K562 (cell line): ENCODE measurements around the gene BACE2. TPM values are rescaled to one million over a fixed set of nuclear protein-coding genes. Genes with fewer than 3 reads are reported as not detected.

Experiments
- ATAC-seq: fragments of 200-7000 bp; cut with Tn5 transposase; 3 replicates; pipeline ENCODE4 v1.9.1; 2020; ENCODE audit warnings: moderate library complexity
- BruUV-seq: library from RNA; stranded (reverse); fragments of 400-500 nt; replicated peaks from 2 replicates; lab custom pipeline; 2021; lab: Mats Ljungman, UMichigan
- CTCF ChIA-PET: fragments of 300-600 bp; formaldehyde crosslinking; extraction: SDS; loops from one replicate; lab custom pipeline; 2021; ENCODE audit warnings: low intra/inter-chr PET ratio; lab: Yijun Ruan, JAX
- POLR2A ChIA-PET: fragments of 300-600, 350-650 bp; sonication (Branson Sonifier 250); formaldehyde crosslinking; extraction: SDS; loops from one replicate; lab custom pipeline; 2021; ENCODE audit warnings: antibody characterized with exemption, inconsistent platforms; lab: Yijun Ruan, JAX
- DNase-seq, 4 experiments: peaks; one replicate each; pipeline versions ENCODE4 v3.0.0 to v3.0.0-alpha.2; 2011 to 2018; ENCODE audit warnings: low spot score in 3 of 4, mixed read lengths in 3 of 4; ENCODE audit errors: extremely low read depth in 1 of 4
- FAIRE-seq: peaks from 2 replicates; lab custom pipeline; 2011; peaks lifted over from hg19 to GRCh38; lab: Jason Lieb, UNC
- H2AFZ ChIP-seq: 2 replicates; pipeline ENCODE4 v1.6.0; 2011; ENCODE audit warnings: low read depth, low read length, control low read depth, inconsistent platforms
- H3K27ac ChIP-seq: fragments of 200-600 bp; 3 replicates; pipeline ENCODE4 v1.8.0; 2011; ENCODE audit warnings: low read depth, mild to moderate bottlenecking, control low read depth, inconsistent platforms, low read length, moderate library complexity, mixed read lengths; ENCODE audit errors: extremely low read depth
- H3K27me3 ChIP-seq, 2 experiments: fragments of 300-600 bp in 1 of 2; 2 replicates in 1 of 2; 3 replicates in 1 of 2; pipeline versions ENCODE4 v1.6.0 to v1.8.0; 2011; ENCODE audit warnings: inconsistent platforms in 2 of 2, low read length in 2 of 2, mild to moderate bottlenecking in 1 of 2, mixed read lengths in 1 of 2, moderate library complexity in 1 of 2; ENCODE audit not compliant: control insufficient read depth in 2 of 2, insufficient read depth in 2 of 2
- H3K36me3 ChIP-seq: fragments of 300-600 bp; 3 replicates; pipeline ENCODE4 v1.8.0; 2011; ENCODE audit warnings: mild to moderate bottlenecking, low read length, inconsistent platforms; ENCODE audit not compliant: control insufficient read depth, insufficient read depth
- H3K4me1 ChIP-seq, 2 experiments: fragments of 200-600 bp in 1 of 2; replicated peaks in 1 of 2; 2 replicates in 1 of 2; 3 replicates in 1 of 2; pipeline versions ENCODE4 v1.5.1 to v1.8.0; 2011; ENCODE audit warnings: inconsistent platforms in 2 of 2, low read length in 2 of 2, mild to moderate bottlenecking in 1 of 2, mixed read lengths in 1 of 2, moderate library complexity in 1 of 2; ENCODE audit not compliant: control insufficient read depth in 2 of 2, insufficient read depth in 2 of 2
- H3K4me2 ChIP-seq: 2 replicates; pipeline ENCODE4 v1.6.1; 2011; ENCODE audit warnings: low read length, control low read depth, inconsistent platforms, mixed read lengths; ENCODE audit not compliant: insufficient read depth
- H3K4me3 ChIP-seq: fragments of 200-600 bp; sonication (generic), shearing (Covaris generic); 2 replicates; pipeline ENCODE4 v1.5.1; 2016; ENCODE audit warnings: control low read depth, inconsistent platforms
- H3K79me2 ChIP-seq: fragments of 200-600 bp; 3 replicates; pipeline ENCODE4 v1.8.0; 2011; ENCODE audit warnings: low read length, inconsistent platforms; ENCODE audit not compliant: control insufficient read depth, insufficient read depth
- H3K9ac ChIP-seq, 2 experiments: 2 replicates each; pipeline versions ENCODE4 v1.6.0 to v1.6.1; 2011; ENCODE audit warnings: low read depth in 2 of 2, low read length in 2 of 2, control low read depth in 1 of 2, inconsistent platforms in 1 of 2, mild to moderate bottlenecking in 1 of 2, mixed read lengths in 1 of 2; ENCODE audit not compliant: insufficient read depth in 1 of 2
- H3K9me1 ChIP-seq: one replicate; pipeline ENCODE4 v1.6.0; 2011; ENCODE audit warnings: inconsistent platforms, mild to moderate bottlenecking, low read length, moderate library complexity; ENCODE audit not compliant: control insufficient read depth, insufficient read depth
- H3K9me3 ChIP-seq: replicated peaks from 2 replicates; pipeline ENCODE4 v1.5.1; 2011; ENCODE audit warnings: low read depth, low read length, inconsistent platforms; ENCODE audit not compliant: control insufficient read depth, insufficient read depth
- H4K20me1 ChIP-seq: replicated peaks from 2 replicates; pipeline ENCODE4 v1.6.1; 2011; ENCODE audit warnings: low read length, inconsistent platforms, mixed read lengths; ENCODE audit not compliant: control insufficient read depth, insufficient read depth
- CEBPG ChIP-seq, 3 experiments: fragments of 200-800 bp in 1 of 3; sonication (Bioruptor generic) in 1 of 3; sonication (generic) in 1 of 3; formaldehyde crosslinking in 1 of 3; IDR thresholded peaks in 2 of 3; conservative IDR thresholded peaks in 1 of 3; 2 replicates each; pipeline versions ENCODE4 v1.6.1 to v1.8.0; 2016 to 2022; ENCODE audit warnings: missing compliant biosample characterization in 2 of 3, missing genetic modification characterization in 2 of 3, mild to moderate bottlenecking in 1 of 3, missing genetic modification reagents in 1 of 3
- CSDE1 ChIP-seq, 2 experiments: fragments of 450-650 bp; IDR thresholded peaks; 2 replicates each; pipeline ENCODE4 v1.6.1; 2016; ENCODE audit warnings: mild to moderate bottlenecking in 1 of 2
- ELF4 ChIP-seq: fragments of 450-650 bp; formaldehyde crosslinking; IDR thresholded peaks from 2 replicates; pipeline ENCODE4 v1.4.0; 2022; ENCODE audit warnings: missing genetic modification characterization
- L3MBTL2 ChIP-seq: fragments of 450-650 bp; IDR thresholded peaks from 2 replicates; pipeline ENCODE4 v1.6.1; 2016; ENCODE audit warnings: mild to moderate bottlenecking, moderate library complexity
- MTA3 ChIP-seq: fragments of 450-650 bp; formaldehyde crosslinking; IDR thresholded peaks from 2 replicates; pipeline ENCODE4 v1.6.1; 2017; ENCODE audit warnings: mild to moderate bottlenecking, borderline replicate concordance
- NCOA1 ChIP-seq: fragments of 450-650 bp; IDR thresholded peaks from 2 replicates; pipeline ENCODE4 v1.6.1; 2016; ENCODE audit warnings: low read depth
- NCOA4 ChIP-seq: fragments of 450-650 bp; IDR thresholded peaks from 2 replicates; pipeline ENCODE4 v1.6.1; 2018; ENCODE audit warnings: mild to moderate bottlenecking; ENCODE audit not compliant: partially characterized antibody
- POLR3G ChIP-seq: IDR thresholded peaks from 2 replicates; pipeline ENCODE4 v1.6.1; 2011; ENCODE audit not compliant: insufficient read length, insufficient replicate concordance; ENCODE audit errors: extremely low read depth
- RFX1 ChIP-seq: fragments of 450-650 bp; IDR thresholded peaks from 2 replicates; pipeline ENCODE4 v1.6.1; 2016; ENCODE audit warnings: mild to moderate bottlenecking, moderate library complexity
- SRSF1 ChIP-seq: fragments of 200-400 bp; formaldehyde crosslinking; IDR thresholded peaks from 2 replicates; pipeline ENCODE4 v1.6.1; 2017; ENCODE audit warnings: mild to moderate bottlenecking, low read depth, low read length, moderate library complexity
- ZNF444 ChIP-seq: fragments of 250-450 bp; sonication (Bioruptor Pico); IDR thresholded peaks from 2 replicates; pipeline ENCODE4 v1.4.0; 2020; ENCODE audit warnings: mild to moderate bottlenecking, moderate library complexity
- ZNF695 ChIP-seq: fragments of 450-650 bp; formaldehyde crosslinking; IDR thresholded peaks from 2 replicates; pipeline ENCODE4 v1.4.0; 2020; ENCODE audit warnings: mild to moderate bottlenecking, moderate library complexity
- ZZZ3 ChIP-seq: fragments of 450-650 bp; IDR thresholded peaks from 2 replicates; pipeline ENCODE4 v1.6.1; 2016; ENCODE audit warnings: antibody characterized with exemption, mild to moderate bottlenecking, moderate library complexity
- WGBS: fragments of 100-300 bp; shearing (Covaris generic); methylation state at CpG from one replicate; pipeline ENCODE4 v1.1.6; 2016; ENCODE audit warnings: low coverage, mixed read lengths; ENCODE audit not compliant: insufficient coverage; ENCODE audit errors: missing lambda C conversion rate; 5-methylcytosine and 5-hydroxymethylcytosine counted together
- in situ Hi-C: fragments of 300-500 bp; cut with MboI; formaldehyde crosslinking; loops from 4 replicates; pipeline ENCODE4 v1.15.0; 2018; ENCODE audit warnings: inconsistent platforms, mixed read lengths
- intact Hi-C: fragments of 100-400 bp; cut with micrococcal nuclease; formaldehyde crosslinking; loops from 2 replicates; pipeline ENCODE4 v1.14.2; 2022
- polyA plus RNA-seq, 8 experiments: library from polyadenylated mRNA; depleted of rRNA in 4 of 8; stranded (reverse) in 5 of 8; unstranded in 3 of 8; fragments of >200 nt; fragmentation: Nextera tagmentation in 2 of 8; fragmentation: Illumina TruSeq in 1 of 8; extraction: Ambion mirVana in 2 of 8; extraction: Trizol in 1 of 8; gene quantifications; 2 replicates each; pipeline versions ENCODE4 v1.2.1 to v1.2.3, GENCODE V29; 2011 to 2014; ENCODE audit warnings: inconsistent platforms in 1 of 8, missing spikeins in 1 of 8
- total RNA-seq, 7 experiments: library from RNA; depleted of rRNA in 6 of 7; stranded (reverse); fragments of >200 nt in 6 of 7; fragmentation: Illumina TruSeq in 2 of 7; extraction: Trizol in 2 of 7; gene quantifications; 2 replicates each; pipeline versions ENCODE4 v1.2.1 to v1.2.3, GENCODE V29; 2011 to 2021; ENCODE audit warnings: low replicate concordance in 1 of 7
- TF ChIP-seq, protein P1 (sequence below): IDR thresholded peaks from 2 replicates; pipeline ENCODE4 v1.6.1; 2014; ENCODE audit warnings: antibody characterized with exemption
- TF ChIP-seq, protein P2 (sequence below), 2 experiments: fragments of 450-650 bp; formaldehyde crosslinking in 1 of 2; IDR thresholded peaks; 2 replicates each; pipeline versions ENCODE4 v1.4.0 to v1.6.1; 2014 to 2020; ENCODE audit warnings: mild to moderate bottlenecking in 2 of 2, borderline replicate concordance in 1 of 2, low read depth in 1 of 2

BACE2 gene
- total and polyA plus RNA-seq, 9 of the 15 experiments (the other 6 are each of a cell fraction or from before 2014, with no cell fraction given), result 0.05 to 0.24 (median 0.15) TPM; not detected in 2

DNA sequence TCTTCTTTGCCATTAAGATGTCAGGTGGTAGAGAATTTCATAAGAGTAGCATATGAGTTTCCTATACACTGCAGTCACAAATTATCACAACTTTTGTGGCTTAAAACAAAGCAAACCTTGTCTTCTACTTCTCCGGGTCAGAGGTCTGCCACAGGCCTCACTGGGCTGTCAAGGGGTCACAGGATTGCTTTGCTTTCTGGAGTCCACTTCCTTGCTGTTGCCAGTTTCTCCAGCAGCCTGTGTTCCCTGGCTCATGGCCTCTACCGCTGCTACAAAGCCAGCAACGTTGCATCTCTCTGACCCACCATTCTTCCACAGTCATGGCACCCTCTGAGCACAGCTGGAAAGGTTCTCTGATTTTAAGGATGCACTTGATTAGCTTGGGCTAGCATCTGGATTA, 6.5 kb upstream of the BACE2 start:
- Histone ChIP-seq H2AFZ (no peak overlapping the region), H3K9me3 (no peaks in the 10 kb centered on the region), H3K9ac (no peak overlapping the region), H3K79me2 (no peaks in the 10 kb centered on the region), H3K9me1 (no peaks in the 10 kb centered on the region), H3K36me3 (no peaks in the 10 kb centered on the region), H3K27ac (no peak overlapping the region), H4K20me1 (no peaks in the 10 kb centered on the region), H3K4me3 (no peak overlapping the region), H3K4me1 (no peaks in the 10 kb centered on the region), H3K27me3 (peaks cover 0 to 4% of the 10 kb centered on the region in 2 experiments; a peak in 1 of 5 replicates), H3K4me2 (no peak overlapping the region)
- no peak for ATAC-seq
- POLR2A ChIA-PET, result no interaction called here
- FAIRE-seq, result no peak
- 0% methylated on average over 3 of the region's 3 CpGs for WGBS
- intact Hi-C loops, result no loop called here
- CTCF ChIA-PET, result no interaction called here
- BruUV-seq, result no TSS peak
- in situ Hi-C loops, result no loop called here
- DNase-seq, result no peak
- TF ChIP-seq ZNF444 (CRISPR knock-in tag), result no peak
- TF ChIP-seq L3MBTL2, result no peak
- TF ChIP-seq POLR3G, result no peak
- TF ChIP-seq, protein P1, sequence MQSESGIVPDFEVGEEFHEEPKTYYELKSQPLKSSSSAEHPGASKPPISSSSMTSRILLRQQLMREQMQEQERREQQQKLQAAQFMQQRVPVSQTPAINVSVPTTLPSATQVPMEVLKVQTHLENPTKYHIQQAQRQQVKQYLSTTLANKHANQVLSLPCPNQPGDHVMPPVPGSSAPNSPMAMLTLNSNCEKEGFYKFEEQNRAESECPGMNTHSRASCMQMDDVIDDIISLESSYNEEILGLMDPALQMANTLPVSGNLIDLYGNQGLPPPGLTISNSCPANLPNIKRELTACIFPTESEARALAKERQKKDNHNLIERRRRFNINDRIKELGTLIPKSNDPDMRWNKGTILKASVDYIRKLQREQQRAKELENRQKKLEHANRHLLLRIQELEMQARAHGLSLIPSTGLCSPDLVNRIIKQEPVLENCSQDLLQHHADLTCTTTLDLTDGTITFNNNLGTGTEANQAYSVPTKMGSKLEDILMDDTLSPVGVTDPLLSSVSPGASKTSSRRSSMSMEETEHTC, result no peak
- no peak for TF ChIP-seq MTA3
- no peak for TF ChIP-seq SRSF1
- no peak for TF ChIP-seq ELF4
- no peak for TF ChIP-seq NCOA4
- no peak for TF ChIP-seq ZZZ3
- TF ChIP-seq CEBPG (CRISPR knock-in tag; IDR thresholded peaks at IDR 0.05), result no peak
- no peak for TF ChIP-seq CEBPG (tag; conservative IDR thresholded peaks at IDR 0.05 in 1 of 2, IDR thresholded peaks at IDR 0.05 in 1 of 2)
- no peak for TF ChIP-seq ZNF695 (CRISPR knock-in tag)
- TF ChIP-seq, protein P2, sequence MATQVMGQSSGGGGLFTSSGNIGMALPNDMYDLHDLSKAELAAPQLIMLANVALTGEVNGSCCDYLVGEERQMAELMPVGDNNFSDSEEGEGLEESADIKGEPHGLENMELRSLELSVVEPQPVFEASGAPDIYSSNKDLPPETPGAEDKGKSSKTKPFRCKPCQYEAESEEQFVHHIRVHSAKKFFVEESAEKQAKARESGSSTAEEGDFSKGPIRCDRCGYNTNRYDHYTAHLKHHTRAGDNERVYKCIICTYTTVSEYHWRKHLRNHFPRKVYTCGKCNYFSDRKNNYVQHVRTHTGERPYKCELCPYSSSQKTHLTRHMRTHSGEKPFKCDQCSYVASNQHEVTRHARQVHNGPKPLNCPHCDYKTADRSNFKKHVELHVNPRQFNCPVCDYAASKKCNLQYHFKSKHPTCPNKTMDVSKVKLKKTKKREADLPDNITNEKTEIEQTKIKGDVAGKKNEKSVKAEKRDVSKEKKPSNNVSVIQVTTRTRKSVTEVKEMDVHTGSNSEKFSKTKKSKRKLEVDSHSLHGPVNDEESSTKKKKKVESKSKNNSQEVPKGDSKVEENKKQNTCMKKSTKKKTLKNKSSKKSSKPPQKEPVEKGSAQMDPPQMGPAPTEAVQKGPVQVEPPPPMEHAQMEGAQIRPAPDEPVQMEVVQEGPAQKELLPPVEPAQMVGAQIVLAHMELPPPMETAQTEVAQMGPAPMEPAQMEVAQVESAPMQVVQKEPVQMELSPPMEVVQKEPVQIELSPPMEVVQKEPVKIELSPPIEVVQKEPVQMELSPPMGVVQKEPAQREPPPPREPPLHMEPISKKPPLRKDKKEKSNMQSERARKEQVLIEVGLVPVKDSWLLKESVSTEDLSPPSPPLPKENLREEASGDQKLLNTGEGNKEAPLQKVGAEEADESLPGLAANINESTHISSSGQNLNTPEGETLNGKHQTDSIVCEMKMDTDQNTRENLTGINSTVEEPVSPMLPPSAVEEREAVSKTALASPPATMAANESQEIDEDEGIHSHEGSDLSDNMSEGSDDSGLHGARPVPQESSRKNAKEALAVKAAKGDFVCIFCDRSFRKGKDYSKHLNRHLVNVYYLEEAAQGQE (IDR thresholded peaks at IDR 0.05; ENCODE audit: borderline replicate concordance), result no peak
- TF ChIP-seq, protein P2 (CRISPR knock-in tag; IDR thresholded peaks at IDR 0.05; ENCODE audit: low read depth), result no peak
- no peak for TF ChIP-seq CSDE1 (IDR thresholded peaks at IDR 0.05)
- no peak for TF ChIP-seq RFX1
- TF ChIP-seq NCOA1, result no peak
